ENCODE data around the gene USP48.

USP48 gene

DNA sequence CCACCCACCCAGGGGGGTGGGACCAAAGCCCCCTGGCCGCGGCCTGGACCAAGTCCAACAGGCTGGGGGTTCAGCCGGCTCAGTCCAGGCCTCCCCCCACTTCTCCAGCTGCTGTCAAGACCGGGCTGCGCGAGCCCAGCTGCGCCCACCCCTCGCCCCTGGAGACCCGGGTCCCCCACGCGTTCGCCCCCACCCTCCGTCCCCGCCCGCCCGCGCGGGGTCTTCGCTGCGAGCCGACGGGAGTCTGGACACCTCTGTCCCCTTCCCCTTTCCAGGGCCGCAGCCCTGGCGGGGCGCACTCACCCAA is 114.0 kb downstream of the USP48 start:
- DNase-seq (ENCODE audit: low read depth in 2 of 2): no peak

GRCh38 chr1:21668232-21668950 is 114.6 kb downstream of the USP48 start:
- no peak for DNase-seq (ENCODE audit: low read depth in 2 of 2)

GRCh38 chr1:21667348-21668231 is 115.4 kb downstream of the USP48 start:
- no peak for DNase-seq (ENCODE audit: low read depth in 2 of 2)

GRCh38 chr1:21666576-21667320 is 116.2 kb downstream of the USP48 start:
- no peak for DNase-seq (ENCODE audit: low read depth in 2 of 2)

DNA sequence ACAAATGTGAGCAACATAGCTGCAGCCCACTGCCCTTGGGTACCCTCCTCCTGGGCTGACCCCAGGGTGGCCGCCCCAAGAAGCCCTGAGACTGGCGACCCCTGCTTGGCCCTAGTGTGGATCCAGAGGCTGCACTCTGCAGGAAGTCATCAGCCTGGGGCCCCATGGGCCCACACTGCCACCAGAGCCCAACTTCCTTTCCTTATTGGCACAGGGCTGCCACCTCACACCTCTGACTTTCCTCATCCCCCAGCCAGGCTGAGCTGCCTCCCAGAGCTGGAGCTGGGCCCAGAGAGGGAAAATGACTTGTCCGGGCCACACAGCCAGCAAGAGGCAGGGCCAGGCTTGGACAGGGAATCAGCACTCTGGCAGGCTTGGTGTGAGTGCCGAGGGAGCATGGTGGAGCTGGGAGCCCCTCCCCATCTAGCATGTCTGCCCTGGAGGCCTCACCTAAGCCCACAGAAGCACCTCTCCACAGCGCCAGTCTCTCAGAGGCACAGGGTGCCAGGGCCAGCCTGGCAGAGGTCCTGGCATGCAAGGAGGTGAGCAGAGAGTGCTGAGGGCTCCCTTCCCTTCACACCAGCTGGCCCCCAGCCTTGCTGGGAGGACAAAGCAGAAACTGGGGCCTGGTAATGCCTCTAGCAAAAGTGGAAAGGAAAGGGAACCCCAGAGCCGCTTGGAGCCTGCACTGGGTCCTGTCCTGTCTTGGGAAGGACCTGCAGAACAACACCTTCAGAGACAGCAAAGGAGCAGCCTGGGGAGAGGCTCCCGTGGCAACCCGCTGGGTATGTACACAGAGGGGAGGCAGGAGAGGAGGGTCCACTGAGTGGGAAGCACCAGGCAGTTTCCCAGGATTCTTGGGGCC is 117.0 kb downstream of the USP48 start:
- no peak for DNase-seq (ENCODE audit: low read depth in 2 of 2)

- no peak for DNase-seq (ENCODE audit: low read depth in 2 of 2)
Observed at GRCh38 chr1:21664806-21665588, 118.0 kb downstream of the USP48 start.

DNA sequence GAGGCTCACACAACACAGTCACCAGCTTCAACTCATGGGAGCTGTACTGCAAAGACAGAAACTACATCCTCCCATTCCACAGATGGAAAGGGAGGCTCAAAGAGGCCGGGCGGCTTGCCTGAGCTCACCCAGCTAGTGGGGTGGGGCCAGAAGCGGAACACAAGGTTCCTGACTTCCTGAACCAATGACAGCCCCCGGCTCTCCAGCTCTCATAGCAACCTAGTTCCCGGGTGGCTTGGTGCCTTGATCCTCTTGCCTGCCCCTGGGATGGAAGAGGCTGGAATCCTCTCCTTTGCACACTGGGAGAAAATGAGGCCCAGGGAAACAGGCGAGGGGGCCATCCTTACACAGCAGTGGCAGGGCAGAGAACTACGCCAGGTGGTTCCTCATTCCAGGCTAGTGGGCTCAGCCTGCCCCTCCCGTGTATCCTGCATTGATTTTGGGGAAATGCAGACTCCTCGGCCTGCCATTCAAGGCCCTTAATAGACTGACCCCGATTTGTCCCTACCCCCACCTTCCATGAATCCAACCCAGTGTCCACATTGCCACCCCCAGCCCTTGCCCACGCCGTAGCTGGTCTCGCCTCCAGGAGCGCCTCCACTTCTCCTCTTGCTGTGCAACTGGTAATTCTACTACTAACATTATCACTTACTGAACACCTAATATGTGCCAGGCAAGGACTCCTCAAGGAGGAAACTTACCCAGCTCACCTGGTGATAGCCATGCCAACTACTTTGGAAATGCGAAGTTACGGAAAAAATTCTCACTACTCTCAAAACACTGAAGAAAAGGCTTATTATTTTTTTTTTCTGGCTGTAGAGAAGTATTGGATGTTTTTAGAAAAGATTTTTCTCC is 118.8 kb downstream of the USP48 start:
- DNase-seq (ENCODE audit: low read depth in 2 of 2): no peak

GRCh38 chr1:21663248-21663950 is 119.5 kb downstream of the USP48 start:
- DNase-seq (ENCODE audit: low read depth in 2 of 2): no peak

- DNase-seq (ENCODE audit: low read depth in 2 of 2): no peak
Observed at GRCh38 chr1:21662426-21663247, 120.3 kb downstream of the USP48 start.

GRCh38 chr1:21661886-21662285 is 121.1 kb downstream of the USP48 start:
- no peak for DNase-seq (ENCODE audit: low read depth in 2 of 2)

GRCh38 chr1:21659924-21660326 is 123.0 kb downstream of the USP48 start:
- no peak for DNase-seq (ENCODE audit: low read depth in 2 of 2)

GRCh38 chr1:21659099-21659923 is 123.6 kb downstream of the USP48 start:
- DNase-seq (ENCODE audit: low read depth in 2 of 2): peak; percentile 50 to 61

- DNase-seq (ENCODE audit: low read depth in 2 of 2): no peak
Observed at GRCh38 chr1:21657456-21658190, 125.3 kb downstream of the USP48 start.

GRCh38 chr1:21655748-21656147 is 127.2 kb downstream of the USP48 start:
- no peak for DNase-seq (ENCODE audit: low read depth in 2 of 2)

DNA sequence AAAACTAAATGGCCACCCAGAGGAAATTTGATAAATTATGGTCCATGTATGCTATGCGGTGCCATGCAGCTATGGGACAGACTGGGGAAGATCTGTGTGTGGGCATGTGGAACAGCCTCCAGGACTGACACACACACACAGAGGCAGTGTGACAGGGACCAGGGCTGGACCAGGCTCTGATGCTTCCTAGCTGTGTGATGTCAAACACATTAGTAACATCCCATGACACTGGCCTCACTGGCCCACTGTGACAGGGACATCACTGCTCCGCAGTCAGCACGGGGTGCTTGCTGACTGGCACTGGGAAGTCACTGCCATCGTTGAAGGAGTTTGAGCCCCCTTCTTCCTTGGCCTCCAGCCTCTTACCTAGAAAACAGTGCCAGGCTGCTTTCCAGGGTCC is 127.7 kb downstream of the USP48 start:
- DNase-seq (ENCODE audit: low read depth in 2 of 2): no peak

DNA sequence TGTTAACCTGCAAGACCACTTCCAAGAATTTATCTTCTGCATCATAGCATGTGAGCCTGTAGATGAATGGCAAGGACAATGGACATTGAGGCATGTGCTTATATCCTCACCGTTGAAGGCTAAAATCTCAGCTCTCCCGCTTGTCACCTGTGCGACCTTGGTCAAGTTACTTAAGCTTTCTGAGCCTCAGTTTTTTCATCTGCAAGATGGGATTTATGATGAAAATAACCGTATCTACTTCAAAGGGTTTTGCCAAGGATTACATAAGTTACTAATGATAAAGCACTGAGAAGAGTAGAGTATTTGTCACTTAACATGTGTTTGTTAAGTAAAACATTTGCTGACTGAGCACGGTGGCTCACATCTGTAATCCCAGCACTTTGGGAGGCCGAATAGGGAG is 128.7 kb downstream of the USP48 start:
- no peak for DNase-seq (ENCODE audit: low read depth in 2 of 2)

DNA sequence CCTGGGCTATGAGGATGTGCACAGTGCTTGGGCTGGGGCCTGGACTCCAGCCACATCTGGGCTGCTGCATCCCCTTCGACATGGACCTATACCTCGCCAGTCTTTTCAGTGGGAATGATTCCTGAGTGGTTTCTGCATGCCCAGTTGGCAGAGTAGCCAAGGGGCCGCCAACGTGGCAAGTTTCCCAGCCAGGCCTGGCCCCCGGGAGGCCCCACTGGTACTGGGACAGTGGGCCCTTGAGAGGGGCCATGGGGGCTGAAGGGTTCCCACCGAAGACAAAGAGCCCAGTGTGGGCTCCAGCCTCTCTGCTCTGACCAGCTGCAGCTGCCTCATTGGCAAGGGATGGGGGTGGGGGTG is 129.2 kb downstream of the USP48 start:
- DNase-seq (ENCODE audit: low read depth in 2 of 2): no peak
